NOMO-1 (cell line): ENCODE measurements around the gene UBR3.
"Not testable (repeated sequence)": the region's sequence is repeated elsewhere in the genome, so short reads cannot be mapped to it uniquely, and the experiment has no call there.

Experiments
- DNase-seq, 2 experiments: peaks; one replicate each; lab custom pipeline; 2025; ENCODE audit not compliant: unreplicated experiment in 2 of 2; lab: John Stamatoyannopoulos, UW

Gene UBR3

GRCh38 chr2:169925968-169926367 lies 98.7 kb downstream of the UBR3 start:
- DNase-seq: no peak

GRCh38 chr2:169928463-169928864 lies 101.2 kb downstream of the UBR3 start:
- DNase-seq: peak; percentile 1 to 23

DNA sequence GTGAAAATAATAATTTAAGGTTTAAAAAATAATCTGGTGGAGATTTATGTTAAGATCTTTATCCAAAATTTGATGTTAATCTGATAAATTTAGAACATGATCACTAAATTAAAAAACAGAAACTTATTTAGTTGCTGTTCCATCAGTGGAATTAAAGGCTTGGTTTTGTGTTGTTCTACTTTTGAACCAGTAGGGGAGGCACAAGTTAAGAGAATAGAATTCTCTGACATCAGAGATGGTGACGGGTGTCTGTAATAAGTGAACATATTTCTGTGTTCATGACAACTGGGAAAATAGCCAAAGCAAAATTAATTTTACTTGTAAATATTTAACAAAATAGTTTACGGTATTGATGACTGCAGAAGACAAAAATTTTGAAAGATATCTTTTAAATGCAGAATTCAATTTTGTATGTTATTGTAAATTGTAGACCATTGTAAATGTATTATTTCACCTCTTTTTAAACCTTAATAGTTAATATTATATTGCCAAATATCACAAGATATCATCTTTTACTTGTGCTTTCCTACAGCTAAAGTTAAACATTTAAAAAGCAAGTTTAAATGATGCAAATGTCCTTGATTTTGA lies 106.0 kb downstream of the UBR3 start:
- DNase-seq: peak in 1 of 2 experiments; percentile 43

DNA sequence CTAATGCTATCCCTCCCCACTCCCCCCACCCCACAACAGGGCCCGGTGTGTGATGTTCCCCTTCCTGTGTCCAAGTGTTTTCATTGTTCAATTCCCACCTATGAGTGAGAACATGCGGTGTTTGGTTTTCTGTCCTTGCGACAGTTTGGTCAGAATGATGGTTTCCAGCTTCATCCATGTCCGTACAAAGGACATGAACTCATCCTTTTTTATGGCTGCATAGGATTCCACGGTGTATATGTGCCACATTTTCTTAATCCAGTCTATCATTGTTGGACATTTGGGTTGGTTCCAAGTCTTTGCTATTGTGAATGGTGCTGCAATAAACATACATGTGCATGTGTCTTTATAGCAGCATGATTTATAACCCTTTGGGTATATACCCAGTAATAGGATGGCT lies 109.4 kb downstream of the UBR3 start:
- not testable (repeated sequence) for DNase-seq

- no peak for DNase-seq
Observed at GRCh38 chr2:169945515-169945914, 118.3 kb downstream of the UBR3 start.

GRCh38 chr2:169946092-169946491 lies 118.8 kb downstream of the UBR3 start:
- DNase-seq: no peak

GRCh38 chr2:169946546-169946945 lies 119.3 kb downstream of the UBR3 start:
- no peak for DNase-seq

DNA sequence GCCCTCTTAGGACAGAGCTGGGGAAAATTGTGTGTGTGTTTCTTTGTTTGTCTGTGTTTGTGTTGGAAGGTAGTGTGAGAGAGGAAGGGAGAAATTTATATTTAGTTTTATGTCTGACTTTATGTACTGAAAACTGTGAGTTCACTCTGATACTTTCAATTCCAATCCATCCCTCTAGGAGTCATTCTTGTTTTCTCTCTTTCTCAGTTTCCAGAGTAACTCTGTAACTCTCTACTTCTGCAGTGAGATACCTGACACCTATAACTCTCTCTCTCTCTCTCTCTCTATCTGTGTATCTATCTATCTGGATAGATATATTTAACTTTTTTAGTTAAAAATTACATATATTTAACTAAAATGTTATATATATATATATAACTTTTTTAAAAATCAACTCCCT lies 128.7 kb downstream of the UBR3 start:
- no peak for DNase-seq

DNA sequence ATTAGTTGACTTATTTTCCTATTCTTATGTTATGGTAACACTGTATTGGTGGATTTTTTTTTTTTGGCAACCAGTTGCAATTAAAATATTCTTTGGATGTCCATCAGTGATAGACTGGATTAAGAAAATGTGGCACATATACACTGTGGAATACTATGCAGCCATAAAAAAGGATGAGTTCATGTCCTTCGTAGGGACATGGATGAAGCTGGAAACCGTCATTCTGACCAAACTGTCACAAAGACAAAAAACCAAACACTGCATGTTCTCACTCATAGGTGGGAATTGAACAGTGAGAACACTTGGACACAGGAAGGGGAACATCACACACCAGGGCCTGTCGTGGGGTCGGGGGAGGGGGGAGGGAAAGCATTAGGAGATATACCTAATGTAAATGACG lies 130.0 kb downstream of the UBR3 start:
- DNase-seq: not testable (repeated sequence)

- DNase-seq: peak; percentile 80 to 92
Observed at GRCh38 chr2:169961911-169962310, 134.7 kb downstream of the UBR3 start.

DNA sequence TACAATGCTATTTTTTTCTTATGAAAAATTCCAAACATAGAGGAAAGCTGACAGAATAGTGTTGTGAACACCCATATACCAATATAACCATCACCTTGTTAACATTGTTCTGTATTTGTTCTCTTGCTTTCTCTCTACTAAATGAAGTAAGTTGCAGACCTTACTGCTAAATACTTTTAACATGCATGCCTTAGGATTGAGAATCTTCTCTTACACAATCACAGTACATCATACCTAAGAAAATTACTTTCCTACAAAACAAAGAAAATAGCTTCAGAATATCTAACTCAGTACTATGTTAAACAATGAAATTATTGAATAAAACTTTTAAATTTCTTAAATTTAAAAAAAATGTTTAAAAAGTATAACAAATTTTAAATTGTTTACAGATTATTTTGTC lies 136.5 kb downstream of the UBR3 start:
- DNase-seq: no peak

GRCh38 chr2:169964740-169965139 lies 137.5 kb downstream of the UBR3 start:
- DNase-seq: peak in 1 of 2 experiments; percentile 6

DNA sequence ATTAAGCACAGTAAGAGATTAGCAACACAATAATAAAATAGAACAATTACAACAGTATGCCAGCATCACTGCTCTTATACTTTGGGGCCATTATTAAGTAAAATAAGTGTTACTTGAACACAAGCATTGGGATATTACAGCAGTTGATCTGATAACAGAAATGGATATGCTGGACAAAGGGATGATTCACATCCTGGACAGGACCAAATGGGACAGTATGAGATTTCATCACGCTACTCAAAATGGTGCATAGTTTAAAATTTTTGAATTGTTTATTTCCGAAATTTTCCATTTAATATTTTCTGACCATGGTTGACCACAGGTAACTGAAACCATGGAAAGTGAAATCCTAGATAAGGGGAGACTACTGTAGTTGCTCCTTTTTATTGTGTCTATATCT lies 138.2 kb downstream of the UBR3 start:
- DNase-seq: no peak

DNA sequence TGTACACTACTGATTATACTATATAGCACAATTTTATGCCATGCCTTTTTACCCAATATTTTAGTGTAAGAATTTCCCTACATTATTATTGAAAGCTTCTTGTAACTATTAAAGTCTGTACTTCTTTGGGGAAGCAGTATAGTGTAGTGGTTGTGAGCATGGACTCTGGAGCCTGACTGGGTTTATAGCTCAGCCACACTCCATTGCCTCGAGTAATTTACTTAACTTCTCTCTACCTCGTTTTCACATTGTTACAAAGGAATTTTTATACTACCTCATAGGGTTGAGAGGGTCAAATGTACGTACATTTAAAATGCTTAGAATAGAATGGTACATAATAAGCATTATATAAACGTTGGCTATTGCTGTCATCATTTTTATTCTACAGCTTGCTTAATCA lies 139.2 kb downstream of the UBR3 start:
- no peak for DNase-seq

DNA sequence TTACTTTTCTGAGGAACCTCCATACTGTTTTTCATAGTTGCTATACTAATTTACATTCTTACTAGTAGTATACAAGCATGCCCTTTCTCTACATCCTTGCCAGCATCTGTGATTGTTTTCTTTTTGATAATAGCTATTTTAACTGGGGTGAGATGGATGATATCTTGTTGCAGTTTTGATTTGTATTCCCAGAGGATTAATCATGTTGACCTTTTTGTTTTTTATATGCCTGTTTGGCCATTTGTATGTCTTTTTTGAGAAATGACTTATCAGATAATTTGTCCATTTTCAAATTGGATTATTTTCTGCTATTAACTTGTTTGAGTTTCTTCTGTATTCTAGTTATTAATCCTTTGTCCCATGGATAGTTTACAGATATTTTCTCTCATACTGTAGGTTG lies 141.5 kb downstream of the UBR3 start:
- DNase-seq: no peak

DNA sequence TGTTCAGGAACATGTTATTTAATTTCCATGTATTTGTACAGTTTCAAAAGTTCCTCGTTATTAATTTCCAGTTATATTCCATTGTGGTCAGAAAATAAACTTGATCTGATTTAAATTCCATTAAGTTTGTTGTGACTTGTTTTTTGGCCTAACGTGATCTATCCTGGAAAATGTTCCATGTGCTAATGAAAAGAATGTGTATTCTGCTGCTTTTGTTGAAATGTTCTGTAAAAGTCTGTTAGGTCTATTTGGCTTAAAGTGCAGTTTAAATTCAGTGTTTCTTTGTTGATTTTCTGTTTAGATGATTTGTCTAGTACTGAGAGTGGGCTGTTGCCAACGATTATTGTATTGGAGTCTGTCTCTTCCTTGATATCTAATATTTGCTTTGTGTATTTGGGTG lies 148.0 kb downstream of the UBR3 start:
- no peak for DNase-seq

DNA sequence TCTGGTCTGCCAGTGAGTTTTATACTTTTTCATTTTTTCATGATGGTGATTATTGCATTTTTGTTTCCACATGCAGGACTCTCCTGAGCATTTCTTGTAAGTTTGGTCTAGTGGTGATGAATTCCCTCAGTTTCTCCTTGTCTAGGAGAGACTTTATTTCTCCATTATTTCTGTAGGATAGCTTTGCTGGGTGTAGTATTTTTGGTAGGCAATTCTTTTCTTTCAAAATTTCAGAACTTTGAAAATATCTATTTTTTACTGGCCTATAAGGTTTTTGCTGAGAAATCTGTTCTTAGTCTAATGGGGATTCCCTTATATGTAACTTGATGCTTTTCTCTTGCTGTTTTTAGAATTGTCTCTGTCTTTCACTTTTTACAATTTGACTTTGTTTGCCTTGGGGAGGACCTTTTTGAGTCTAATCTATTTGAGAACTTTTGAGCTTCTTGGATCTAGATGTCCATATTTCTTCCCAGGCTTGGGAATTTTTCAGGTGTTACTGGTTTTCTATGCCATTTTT lies 149.1 kb downstream of the UBR3 start:
- no peak for DNase-seq

DNA sequence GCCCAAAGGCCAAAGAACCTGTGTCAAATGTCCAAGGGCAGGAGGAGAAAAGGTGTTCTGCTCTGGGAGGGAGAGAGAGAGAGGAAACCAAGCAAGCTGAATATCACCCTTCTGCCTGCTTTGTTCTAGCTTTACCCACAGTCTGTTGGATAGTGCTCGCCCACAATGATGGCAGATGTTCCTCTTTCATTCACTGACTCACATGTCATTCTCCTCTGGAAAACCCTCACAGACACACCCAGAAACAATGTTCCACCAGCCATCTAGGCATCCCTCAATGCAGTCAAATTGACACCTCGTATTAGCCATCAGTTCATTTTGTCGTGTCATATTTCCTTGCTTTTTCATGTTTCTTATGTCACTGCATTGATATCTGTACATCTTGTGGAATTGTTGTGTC lies 150.3 kb downstream of the UBR3 start:
- DNase-seq: peak in 1 of 2 experiments; percentile 13

DNA sequence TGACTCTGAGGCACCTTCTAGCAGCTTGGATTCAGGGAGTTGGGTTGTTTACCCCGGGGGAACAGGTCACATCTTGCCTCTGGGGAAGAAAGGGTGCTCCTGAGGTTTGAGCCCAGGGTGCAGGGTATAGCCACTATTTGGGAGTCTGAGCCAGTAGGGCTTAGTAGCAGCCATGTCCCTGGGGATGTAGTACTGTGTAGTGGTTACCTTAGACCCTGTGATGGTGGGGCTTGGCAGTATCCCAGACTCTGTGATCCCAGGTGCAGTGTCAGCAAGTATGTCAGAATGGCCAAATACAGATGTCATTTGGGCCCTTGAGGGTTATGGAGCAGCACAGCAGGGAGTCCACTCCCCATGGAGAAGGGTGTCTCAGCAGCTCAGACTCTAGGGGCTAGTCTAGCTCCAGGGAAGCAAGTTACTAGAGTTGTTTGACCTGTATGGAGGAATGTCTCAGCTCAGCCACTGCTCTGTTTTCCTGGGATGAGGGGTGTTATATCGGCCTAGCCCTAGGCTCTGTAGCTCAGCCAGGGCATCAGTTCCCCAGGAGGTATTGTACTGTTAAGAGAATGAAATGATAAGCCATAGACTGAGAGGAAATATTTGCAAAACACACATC lies 151.3 kb downstream of the UBR3 start:
- DNase-seq: no peak

GRCh38 chr2:169979025-169979424 lies 151.8 kb downstream of the UBR3 start:
- DNase-seq: no peak

- no peak for DNase-seq
Observed at GRCh38 chr2:169980001-169980400, 152.7 kb downstream of the UBR3 start.

DNA sequence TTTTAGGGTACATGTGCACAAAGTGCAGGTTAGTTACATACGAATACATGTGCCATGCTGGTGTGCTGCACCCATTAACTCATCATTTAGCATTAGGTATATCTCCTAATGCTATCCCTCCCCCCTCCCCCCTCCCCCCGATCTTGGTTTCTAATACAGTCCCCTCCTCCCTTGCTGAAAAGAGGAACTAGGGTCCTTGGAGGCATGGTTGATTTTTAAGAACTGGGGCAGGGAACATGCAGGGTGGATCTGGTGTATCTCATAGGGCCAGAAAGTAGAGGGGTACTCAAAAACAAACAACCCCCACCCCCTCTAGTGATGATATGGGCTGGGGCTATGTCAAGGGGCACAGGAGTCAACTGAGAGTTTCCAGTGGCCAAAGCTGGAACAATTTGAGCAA lies 153.4 kb downstream of the UBR3 start:
- peak in 1 of 2 experiments; percentile 7 for DNase-seq

DNA sequence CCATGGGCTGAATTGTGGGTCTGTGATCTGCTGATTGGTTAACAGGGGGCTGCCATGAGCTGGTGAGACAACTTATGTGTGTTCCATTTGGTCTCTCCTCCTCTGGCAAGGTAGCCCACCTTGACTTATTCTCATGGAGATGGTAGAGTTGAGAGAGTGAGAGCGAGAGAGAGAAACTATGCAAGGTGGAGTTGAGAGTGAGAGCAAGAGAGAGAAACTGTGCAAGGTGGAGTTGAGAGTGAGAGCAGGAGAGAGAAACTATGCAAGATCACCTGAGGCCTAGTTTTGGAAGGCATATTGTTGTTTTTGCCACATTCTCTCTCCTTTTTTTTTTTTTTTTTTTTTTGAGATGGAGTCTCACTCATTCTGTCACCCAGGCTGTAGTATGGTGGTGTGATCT lies 155.7 kb downstream of the UBR3 start:
- no peak for DNase-seq
